Ovary (tissue), 3 donors: ENCODE results near the gene BMX.

Experiments used
- EP300 ChIP-seq: sonication (generic); formaldehyde crosslinking; IDR thresholded peaks from one replicate; pipeline ENCODE4 v1.6.1; 2017; ENCODE audit warnings: antibody characterized with exemption
- POLR2A ChIP-seq: fragments of 450-650 bp; IDR thresholded peaks from one replicate; pipeline ENCODE4 v1.6.1; 2017; ENCODE audit warnings: antibody characterized with exemption, mild to moderate bottlenecking, moderate library complexity
- TF ChIP-seq, protein P1 (sequence below), 3 donors: fragments of 450-650 bp in 2 of 3; fragments of 200-600 bp in 1 of 3; IDR thresholded peaks; one replicate each; pipeline versions ENCODE4 v1.5.1 to v1.8.0; 2016 to 2022; ENCODE audit warnings: antibody characterized with exemption in 3 of 3, mild to moderate bottlenecking in 1 of 3
- donor health status: DM: no; HTN: no; CAD: no.

DNA sequence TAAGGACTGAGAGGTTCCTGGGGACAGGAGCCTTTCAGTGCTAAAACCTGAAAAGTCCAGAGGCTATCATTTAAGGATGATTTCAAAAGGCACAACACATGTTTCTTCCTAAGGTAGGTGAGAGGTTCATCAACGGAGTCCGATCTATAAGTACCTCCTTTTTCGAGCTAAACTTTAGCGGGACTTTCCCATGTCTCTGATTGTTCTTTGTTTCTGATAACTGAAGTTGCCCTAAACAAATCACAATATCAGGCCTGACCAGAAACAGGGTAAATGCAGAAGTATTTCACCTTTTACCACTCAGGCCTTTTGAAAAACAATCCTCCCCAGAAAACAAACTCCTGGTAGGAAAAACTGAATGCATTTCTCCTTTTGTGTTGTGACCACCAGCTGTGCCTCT is 25.1 kb upstream of the BMX start:
- TF ChIP-seq, protein P1, sequence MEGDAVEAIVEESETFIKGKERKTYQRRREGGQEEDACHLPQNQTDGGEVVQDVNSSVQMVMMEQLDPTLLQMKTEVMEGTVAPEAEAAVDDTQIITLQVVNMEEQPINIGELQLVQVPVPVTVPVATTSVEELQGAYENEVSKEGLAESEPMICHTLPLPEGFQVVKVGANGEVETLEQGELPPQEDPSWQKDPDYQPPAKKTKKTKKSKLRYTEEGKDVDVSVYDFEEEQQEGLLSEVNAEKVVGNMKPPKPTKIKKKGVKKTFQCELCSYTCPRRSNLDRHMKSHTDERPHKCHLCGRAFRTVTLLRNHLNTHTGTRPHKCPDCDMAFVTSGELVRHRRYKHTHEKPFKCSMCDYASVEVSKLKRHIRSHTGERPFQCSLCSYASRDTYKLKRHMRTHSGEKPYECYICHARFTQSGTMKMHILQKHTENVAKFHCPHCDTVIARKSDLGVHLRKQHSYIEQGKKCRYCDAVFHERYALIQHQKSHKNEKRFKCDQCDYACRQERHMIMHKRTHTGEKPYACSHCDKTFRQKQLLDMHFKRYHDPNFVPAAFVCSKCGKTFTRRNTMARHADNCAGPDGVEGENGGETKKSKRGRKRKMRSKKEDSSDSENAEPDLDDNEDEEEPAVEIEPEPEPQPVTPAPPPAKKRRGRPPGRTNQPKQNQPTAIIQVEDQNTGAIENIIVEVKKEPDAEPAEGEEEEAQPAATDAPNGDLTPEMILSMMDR (IDR thresholded peaks at IDR 0.05) = no peak
- TF ChIP-seq POLR2A (no peak), EP300 (no peak)
